ENCODE data around the gene MYRF. TPM values are rescaled to one million over a fixed set of nuclear protein-coding genes. Genes with fewer than 3 reads are reported as not detected.

The MYRF gene
- 1.0 and 1.2 TPM in 2 replicates for total RNA-seq (2014; rRNA removed; shearing (Covaris generic))

DNA sequence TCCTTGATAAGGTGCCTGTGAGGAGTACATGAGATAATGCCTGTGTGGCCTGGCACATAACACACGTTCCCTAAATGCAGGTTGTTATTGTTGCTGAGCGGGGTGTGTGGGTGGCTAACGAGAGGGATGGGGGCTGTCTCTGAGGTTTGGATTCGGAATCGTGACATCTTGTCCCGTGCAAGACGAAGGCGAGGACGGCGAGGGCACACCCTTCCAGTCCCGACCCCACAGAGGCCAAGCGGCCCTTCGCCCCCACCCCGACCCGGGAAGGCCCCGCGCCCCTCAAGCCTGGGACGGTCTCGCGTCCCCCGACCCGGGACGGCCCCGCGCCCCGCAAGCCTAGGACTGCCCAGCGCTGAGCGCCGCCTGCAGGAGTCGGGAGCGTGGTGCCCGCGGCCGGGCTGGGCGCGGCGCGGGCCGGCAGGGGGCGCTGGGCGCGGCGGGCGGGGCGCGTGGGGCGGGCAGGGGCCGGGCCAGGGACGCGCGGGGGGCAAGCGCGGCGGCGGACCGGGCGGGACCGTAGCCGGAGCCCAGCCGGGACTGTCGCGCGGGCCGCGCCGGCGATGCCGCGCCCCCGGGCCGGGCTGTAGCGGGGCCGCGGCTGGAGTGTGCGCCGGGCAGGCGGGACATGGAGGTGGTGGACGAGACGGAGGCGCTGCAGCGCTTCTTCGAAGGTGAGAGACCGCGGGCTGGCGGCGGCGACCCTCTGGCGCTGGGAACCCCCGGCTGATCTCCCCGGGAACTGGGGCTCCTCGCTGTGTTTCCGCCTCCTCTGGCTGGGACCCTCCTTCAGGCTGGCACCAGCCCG lies at the start of gene MYRF:
TSS of gene MYRF (plus strand) at position 520 of the 808 bp plus-strand sequence. CDS start at position 629, 109 bp downstream.
- DNase-seq (ENCODE audit: low spot score) = no peak

- no peak for DNase-seq (ENCODE audit: low spot score)
Measured at GRCh38 chr11:61702701-61703312, 49.6 kb upstream of the MYRF start.

DNA sequence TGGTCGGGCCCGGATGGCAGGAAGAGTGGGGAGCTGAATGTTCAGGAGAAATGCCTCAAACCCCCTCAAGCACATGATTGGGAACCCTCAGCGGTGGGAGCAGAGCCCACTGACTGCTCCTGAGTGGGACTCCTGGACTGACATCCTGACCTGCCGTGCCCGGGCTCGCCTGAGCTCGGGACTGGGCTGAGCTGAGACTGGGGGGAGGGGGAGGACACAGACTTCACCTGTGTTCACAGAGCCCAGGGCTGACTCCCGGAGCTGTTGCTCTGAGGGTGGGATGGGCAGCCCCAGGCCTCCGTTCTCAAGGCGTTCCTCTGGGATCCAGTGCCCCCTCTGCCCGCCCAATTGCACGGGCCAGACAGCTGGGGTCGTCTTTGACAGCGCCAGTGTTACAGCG lies 47.6 kb upstream of the MYRF start:
- DNase-seq (ENCODE audit: low spot score) = no peak

DNA sequence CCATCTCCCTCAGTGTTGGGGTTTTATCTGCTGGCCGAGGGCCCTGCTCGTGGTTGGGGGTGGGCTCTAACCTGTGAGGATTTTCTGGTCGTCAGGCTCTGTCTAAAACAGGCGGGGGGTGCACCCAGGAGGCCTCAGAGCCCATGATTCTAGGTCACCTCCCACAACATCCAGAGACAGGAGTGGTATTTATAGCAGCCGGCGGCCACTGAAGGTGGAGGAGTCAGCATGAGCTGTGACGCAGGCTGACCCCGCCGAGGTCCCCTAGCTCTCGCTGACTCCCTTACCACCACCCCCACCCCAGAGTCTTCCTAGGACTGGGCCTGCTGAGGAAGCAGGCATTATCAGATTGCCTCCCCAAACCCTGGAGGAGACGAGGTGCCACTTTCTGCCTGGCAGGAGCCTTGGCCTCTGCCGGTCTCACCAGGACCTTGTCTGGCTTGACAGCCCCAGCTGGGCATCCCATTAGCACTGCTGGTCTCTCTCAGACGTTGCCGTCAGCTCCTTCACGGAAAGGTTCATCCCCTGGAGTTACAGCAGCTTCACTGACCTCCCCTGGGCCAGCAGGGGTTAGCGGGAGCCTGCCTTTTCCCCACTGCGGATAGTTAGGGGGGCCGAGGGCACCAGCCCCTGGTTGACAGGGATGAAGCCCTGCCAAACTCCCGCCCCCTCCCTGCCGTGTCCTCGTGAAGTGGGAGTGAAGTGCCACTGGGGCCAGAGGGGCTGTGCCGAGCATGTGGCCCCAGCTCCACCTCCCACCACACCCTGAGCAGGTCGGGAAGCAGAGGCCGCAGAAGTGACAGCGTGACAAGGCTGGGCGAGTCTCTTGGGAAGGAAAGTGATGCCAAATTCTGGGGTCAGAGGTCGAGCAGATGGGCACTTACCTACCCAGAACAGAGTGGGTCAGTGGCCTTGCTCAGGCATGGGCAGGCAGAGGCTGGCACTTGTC lies 45.7 kb upstream of the MYRF start:
- no peak for DNase-seq (ENCODE audit: low spot score)

- no peak for DNase-seq (ENCODE audit: low spot score)
Measured at GRCh38 chr11:61707574-61707973, 44.9 kb upstream of the MYRF start.

- DNase-seq (ENCODE audit: low spot score) = no peak
Measured at GRCh38 chr11:61709110-61709509, 43.3 kb upstream of the MYRF start.

DNA sequence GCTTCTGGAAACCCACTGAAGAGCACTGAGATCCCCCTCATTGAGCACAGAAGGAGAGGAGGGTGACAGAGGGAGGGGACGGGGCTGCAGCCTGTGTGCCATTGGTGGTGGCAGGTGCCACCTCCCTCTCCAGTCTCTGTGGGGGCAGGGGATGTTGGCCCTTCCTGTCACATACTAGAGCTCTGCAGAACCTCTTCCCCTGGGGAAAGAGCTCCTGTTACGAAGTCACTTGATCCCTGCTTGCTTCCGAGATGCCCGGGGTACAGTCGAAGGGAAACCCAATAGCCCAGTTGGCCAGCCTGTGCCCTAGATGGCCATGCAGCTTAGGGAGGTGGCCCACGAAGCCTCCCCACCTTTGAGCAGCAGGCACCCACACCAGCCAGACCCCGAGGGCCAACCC lies 42.9 kb upstream of the MYRF start:
- no peak for DNase-seq (ENCODE audit: low spot score)

DNA sequence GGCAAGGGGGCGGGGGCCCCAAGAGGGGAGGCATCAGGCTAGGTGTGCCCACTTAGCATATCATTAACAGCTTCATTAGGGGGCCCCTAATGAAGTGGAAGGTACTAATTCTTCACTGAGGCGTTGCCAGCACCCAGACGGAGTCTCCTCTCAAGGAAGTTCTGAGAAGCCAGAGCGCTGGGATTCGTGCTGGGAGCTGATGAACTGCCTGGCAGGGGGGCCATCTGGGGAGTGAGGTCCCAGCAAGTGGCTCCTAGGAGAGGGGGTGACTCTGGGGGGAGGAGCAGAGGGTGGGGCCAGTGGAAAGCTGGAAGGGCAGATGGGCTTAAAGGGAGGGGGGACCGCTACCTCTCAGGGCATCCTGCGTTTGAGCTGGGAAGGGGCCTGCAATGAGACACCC lies 42.4 kb upstream of the MYRF start:
- DNase-seq (ENCODE audit: low spot score) = no peak

GRCh38 chr11:61711037-61711436 lies 41.4 kb upstream of the MYRF start:
- no peak for DNase-seq (ENCODE audit: low spot score)

DNA sequence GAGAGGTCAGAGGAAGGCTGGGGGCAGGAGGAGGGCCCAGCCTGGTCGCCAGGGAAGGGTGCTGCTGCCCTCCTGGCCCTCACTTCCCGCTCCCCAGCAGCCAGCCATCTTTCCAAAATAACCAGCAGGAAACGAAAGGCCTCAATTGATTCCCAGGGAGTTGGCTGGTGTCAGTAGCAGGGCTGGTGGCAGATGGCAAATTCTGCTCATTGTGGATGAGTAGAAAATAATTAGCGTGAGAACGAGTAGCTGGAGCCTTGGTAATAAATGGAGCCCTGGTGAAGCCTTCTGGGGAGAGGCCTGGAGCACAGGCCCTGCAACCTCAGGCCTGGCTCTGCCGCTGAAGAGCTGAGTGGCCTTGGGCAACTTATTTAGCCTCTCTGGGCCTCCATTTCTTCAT lies 40.9 kb upstream of the MYRF start:
- DNase-seq (ENCODE audit: low spot score) = no peak

DNA sequence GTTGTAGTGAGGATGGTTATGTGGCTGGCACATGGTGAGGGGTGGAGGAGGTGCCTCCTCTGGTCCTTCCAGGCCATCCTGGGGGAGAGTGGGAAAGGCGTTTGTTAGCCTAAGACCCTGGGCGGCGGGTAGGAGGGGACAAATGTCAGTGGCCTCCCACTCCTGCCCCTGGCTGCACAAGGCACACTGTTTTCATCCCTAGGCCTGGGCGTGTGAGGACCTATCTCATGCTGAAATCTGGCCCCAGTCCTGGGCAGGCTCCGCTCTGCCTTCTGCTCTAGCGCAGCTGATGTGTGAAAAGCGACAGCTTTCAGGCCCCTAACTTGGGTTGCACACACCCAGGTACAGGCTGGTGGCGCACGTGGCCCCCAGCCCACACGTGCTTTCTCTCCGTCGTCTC lies 40.1 kb upstream of the MYRF start:
- no peak for DNase-seq (ENCODE audit: low spot score)

GRCh38 chr11:61712846-61713245 lies 39.6 kb upstream of the MYRF start:
- DNase-seq (ENCODE audit: low spot score) = no peak

DNA sequence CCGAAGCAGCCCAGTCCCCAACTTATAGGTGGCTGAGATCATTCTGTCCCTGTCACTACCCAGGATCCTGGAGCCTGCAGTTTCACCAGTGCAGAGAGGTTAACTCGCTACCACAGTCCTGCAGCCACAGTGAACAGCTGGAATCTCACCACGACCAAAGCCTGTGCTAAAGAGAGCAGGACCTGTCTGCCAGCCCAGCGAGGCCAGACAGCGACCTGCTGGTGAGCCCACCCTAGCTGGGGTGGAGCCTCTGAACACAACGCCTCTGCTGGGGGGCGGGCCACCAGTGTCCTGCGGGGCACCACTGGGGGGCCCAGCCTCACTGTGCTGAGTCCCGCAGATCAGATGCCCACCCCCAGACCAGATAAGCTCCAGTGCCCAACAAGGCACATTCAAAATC lies 39.0 kb upstream of the MYRF start:
- no peak for DNase-seq (ENCODE audit: low spot score)

- DNase-seq (ENCODE audit: low spot score) = no peak
Measured at GRCh38 chr11:61713906-61714305, 38.5 kb upstream of the MYRF start.

DNA sequence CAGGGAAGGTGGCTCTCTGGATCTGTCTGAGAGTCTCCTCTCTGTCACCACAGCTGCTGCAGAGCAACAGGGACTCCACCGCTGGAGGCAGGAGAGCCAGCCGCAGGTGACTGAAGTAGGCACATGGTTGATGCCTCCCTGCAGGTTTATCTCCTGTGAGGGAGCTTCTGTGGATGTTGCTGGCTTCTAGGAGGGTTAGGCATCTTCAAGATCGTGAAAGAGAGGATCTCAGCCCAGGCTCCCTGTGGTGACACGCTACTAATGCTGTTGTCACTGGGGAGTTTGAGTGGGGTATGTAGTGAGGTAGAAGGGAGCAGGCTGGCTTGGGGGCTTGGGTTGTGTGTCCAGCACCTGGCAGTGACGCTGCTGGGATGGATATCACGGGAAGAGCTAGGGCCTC lies 38.1 kb upstream of the MYRF start:
- DNase-seq (ENCODE audit: low spot score) = no peak

DNA sequence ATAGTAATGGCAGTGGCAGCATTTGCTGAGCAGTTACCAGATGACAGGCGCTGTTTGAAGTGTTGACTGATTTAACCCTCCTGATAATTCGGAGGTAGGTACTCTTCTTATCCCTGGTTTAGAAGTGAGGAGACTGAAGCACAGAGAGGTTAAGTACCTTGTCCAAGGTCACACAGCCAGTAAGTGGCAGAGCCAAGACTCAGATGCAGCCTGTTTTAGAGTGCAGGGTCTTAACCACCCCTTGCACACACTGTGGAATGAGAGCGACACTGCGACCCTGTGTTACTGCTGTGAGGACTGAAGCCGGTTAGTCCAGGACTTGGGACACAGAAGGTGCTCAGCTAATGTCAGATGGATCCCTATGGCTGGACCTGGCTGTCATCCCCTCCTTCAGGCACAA lies 37.5 kb upstream of the MYRF start:
- DNase-seq (ENCODE audit: low spot score) = no peak

DNA sequence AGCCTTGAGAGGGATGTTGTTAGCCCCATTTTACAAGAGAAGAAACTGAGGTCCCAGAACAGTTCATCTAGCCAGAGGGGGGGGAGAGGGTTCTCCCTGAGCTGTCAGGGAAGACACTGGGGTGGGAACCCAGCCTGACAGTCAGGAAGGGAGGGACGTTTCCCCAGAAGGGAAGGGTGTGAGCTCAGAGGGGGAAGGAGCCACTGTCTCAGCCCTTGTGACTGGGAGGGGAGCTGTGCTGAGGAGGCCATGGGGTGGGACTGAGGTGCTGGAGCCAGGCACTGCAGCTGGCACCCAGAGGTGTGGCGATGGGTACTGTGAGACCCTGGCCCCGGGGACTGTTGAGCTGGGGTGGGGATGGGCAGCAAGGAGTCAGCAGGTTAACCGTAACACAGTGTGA lies 36.6 kb upstream of the MYRF start:
- no peak for DNase-seq (ENCODE audit: low spot score)

GRCh38 chr11:61716478-61717285 lies 35.8 kb upstream of the MYRF start:
- DNase-seq (ENCODE audit: low spot score) = no peak

DNA sequence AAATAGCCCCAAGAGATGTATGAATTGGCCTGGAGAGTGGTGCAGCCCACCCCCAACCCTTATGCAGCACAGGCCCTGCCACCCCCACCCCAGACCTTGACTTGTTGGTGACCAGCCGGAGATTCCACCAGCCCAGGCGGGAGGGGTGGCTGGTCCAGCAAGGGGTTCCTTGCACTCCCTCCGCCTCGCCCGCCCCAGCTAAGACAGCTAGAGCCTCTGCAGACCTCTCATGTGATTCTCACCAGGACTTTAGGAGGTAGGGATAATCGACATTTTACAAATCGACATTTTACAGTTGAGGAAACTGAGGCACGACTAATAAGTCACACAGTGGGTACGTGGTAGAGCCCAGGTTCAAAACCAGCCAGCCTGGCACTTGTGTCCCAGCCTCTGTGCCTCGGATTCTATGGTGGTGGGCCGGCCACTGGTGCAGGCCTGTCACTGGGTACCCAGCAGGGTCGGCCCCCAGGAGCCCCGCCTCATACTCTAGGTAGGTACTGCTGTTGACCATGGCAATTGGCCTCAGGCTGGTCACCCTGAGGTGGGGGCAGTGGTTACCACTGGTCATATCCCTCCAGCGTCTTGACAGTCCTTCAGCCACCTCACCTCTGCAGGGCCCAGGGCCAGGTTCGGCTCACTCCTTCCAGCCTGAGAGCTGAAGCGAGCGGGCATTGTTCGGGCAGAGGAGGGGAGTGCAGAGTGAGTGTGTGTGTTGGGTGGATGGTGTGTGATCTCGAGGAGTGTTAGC lies 35.0 kb upstream of the MYRF start:
- no peak for DNase-seq (ENCODE audit: low spot score)

DNA sequence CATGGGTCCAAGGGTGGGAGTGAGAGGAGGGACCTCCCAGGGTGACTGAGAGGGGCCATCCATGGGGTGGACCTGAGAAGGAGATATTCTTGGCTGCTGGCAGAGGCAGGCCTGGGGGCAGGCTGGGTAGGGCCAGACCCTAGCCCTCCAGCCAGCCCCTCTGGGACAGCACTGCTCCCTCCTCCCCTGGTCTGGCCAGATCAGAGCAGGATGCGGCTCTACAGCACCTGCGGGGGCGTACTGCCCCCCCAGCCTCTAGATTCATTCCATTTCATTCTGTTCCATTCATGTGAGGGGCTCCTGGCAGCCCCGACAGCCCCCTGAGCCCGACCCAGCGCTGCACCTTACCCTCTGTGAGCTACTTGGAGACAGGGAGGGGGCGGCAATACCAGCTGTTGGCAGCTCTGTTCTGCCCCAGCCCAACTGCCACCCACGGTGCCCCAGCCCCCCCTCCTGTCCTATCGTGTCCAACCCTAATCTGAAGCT lies 34.3 kb upstream of the MYRF start:
- DNase-seq (ENCODE audit: low spot score) = no peak

Data from H4 (cell line).